ENCODE results near the gene PRSS57.

The PRSS57 gene

GRCh38 chr19:638906-639252, 56.4 kb downstream of the PRSS57 start:
- no peak for DNase-seq (ENCODE audit: low read depth)
